ENCODE results near the gene WDR59.

DNA sequence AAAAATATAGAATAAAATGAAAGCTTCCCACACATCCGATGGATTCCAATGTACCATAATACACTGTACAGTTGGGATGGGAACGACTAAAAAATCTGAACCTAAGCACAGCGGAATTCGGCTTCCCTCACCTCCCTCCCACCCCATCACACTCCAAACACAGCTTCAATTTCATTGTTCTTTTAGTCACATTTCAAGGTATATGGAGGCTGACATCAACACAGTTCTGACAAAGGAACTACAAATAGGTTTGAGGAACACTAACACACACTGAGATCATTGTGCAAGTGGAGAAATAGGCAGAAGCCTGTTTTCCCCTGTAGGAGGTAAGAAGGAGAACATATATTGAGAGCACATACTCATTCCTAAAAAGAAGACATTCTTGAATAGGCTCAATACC, 85.1 kb downstream of the WDR59 start:
- TF ChIP-seq EZH2 (IDR thresholded peaks at IDR 0.05): no peak
- no peak for TF ChIP-seq POLR2AphosphoS5 (IDR thresholded peaks at IDR 0.05; ENCODE audit: borderline replicate concordance, low read depth, low read length)

All from SK-N-MC (cell line).